H9 (cell line): ENCODE results near the gene SLC7A1. TPM values are rescaled to one million over a fixed set of nuclear protein-coding genes. Genes with fewer than 3 reads are reported as not detected.

Experiments used
- DNase-seq: peaks from one replicate; pipeline ENCODE4 v3.0.0-alpha.2; 2017
- H2AFZ ChIP-seq: one replicate; pipeline ENCODE4 v1.6.1; 2013; ENCODE audit warnings: mild to moderate bottlenecking, low read length, control low read depth, moderate library complexity
- H2AK5ac ChIP-seq: 2 replicates; pipeline ENCODE4 v1.6.1; 2013; ENCODE audit warnings: low read length, control low read depth, mixed read lengths; ENCODE audit not compliant: insufficient read length
- H2BK120ac ChIP-seq: one replicate; pipeline ENCODE4 v1.6.1; 2013; ENCODE audit warnings: low read depth, mild to moderate bottlenecking, low read length, control low read depth, inconsistent platforms; ENCODE audit not compliant: poor library complexity, severe bottlenecking
- H2BK12ac ChIP-seq: 2 replicates; pipeline ENCODE4 v1.6.1; 2013; ENCODE audit warnings: low read length, control low read depth, mixed read lengths, low read depth; ENCODE audit not compliant: insufficient read length
- H2BK15ac ChIP-seq: 2 replicates; pipeline ENCODE4 v1.6.1; 2013; ENCODE audit warnings: low read depth, low read length, control low read depth
- H2BK20ac ChIP-seq: one replicate; pipeline ENCODE4 v1.6.1; 2013; ENCODE audit warnings: low read depth, mild to moderate bottlenecking, low read length, control low read depth, inconsistent platforms; ENCODE audit not compliant: poor library complexity, severe bottlenecking
- H2BK5ac ChIP-seq: 2 replicates; pipeline ENCODE4 v1.6.1; 2013; ENCODE audit warnings: low read length, control low read depth, mixed read lengths; ENCODE audit not compliant: insufficient read length
- H3K14ac ChIP-seq: 2 replicates; pipeline ENCODE4 v1.6.1; 2013; ENCODE audit warnings: low read length, control low read depth; ENCODE audit not compliant: insufficient read depth
- H3K18ac ChIP-seq: 2 replicates; pipeline ENCODE4 v1.6.1; 2013; ENCODE audit warnings: low read depth, mild to moderate bottlenecking, mixed read lengths, low read length, control low read depth; ENCODE audit not compliant: insufficient read length
- H3K23ac ChIP-seq: 2 replicates; pipeline ENCODE4 v1.6.1; 2013; ENCODE audit warnings: low read length, control low read depth, mixed read lengths, low read depth; ENCODE audit not compliant: insufficient read length
- H3K23me2 ChIP-seq: 2 replicates; pipeline ENCODE4 v1.6.1; 2013; ENCODE audit warnings: low read depth, mild to moderate bottlenecking, mixed read lengths, low read length, control low read depth; ENCODE audit not compliant: insufficient read length, poor library complexity, severe bottlenecking
- H3K27ac ChIP-seq: 2 replicates; pipeline ENCODE4 v1.5.1; 2013; ENCODE audit warnings: low read length, control low read depth, mixed read lengths, low read depth; ENCODE audit not compliant: insufficient read length
- H3K27me3 ChIP-seq: 2 replicates; pipeline ENCODE4 v1.6.1; 2013; ENCODE audit warnings: low read length, control low read depth, inconsistent platforms; ENCODE audit not compliant: insufficient read depth
- H3K4ac ChIP-seq: 2 replicates; pipeline ENCODE4 v1.6.1; 2013; ENCODE audit warnings: low read depth, mild to moderate bottlenecking, control low read depth, inconsistent platforms, low read length, moderate library complexity
- H3K4me1 ChIP-seq: 2 replicates; pipeline ENCODE4 v1.6.1; 2013; ENCODE audit warnings: low read length, control low read depth, inconsistent platforms; ENCODE audit not compliant: insufficient read depth
- H3K4me2 ChIP-seq: 2 replicates; pipeline ENCODE4 v1.6.1; 2013; ENCODE audit warnings: low read length, control low read depth, mixed read lengths; ENCODE audit not compliant: insufficient read length, insufficient read depth
- H3K56ac ChIP-seq: 2 replicates; pipeline ENCODE4 v1.6.1; 2013; ENCODE audit warnings: low read depth, mild to moderate bottlenecking, mixed read lengths, low read length, control low read depth; ENCODE audit not compliant: insufficient read length
- H3K79me1 ChIP-seq: 2 replicates; pipeline ENCODE4 v1.6.1; 2013; ENCODE audit warnings: low read depth, mild to moderate bottlenecking, moderate library complexity, low read length, control low read depth, inconsistent platforms; ENCODE audit not compliant: insufficient read depth, poor library complexity, severe bottlenecking
- H3K79me2 ChIP-seq: 2 replicates; pipeline ENCODE4 v1.6.1; 2013; ENCODE audit warnings: low read length, control low read depth, inconsistent platforms; ENCODE audit not compliant: insufficient read depth
- H3K9ac ChIP-seq: 2 replicates; pipeline ENCODE4 v1.6.1; 2013; ENCODE audit warnings: low read length, control low read depth, mixed read lengths; ENCODE audit not compliant: insufficient read length; ENCODE audit errors: extremely low read depth
- H3K9me3 ChIP-seq: one replicate; pipeline ENCODE4 v1.6.1; 2013; ENCODE audit warnings: low read depth, low read length, inconsistent platforms; ENCODE audit not compliant: control insufficient read depth
- H3T11ph ChIP-seq: one replicate; pipeline ENCODE4 v1.6.1; 2013; ENCODE audit warnings: mild to moderate bottlenecking, low read length, control low read depth, inconsistent platforms
- H4K20me1 ChIP-seq: one replicate; pipeline ENCODE4 v1.6.1; 2013; ENCODE audit not compliant: control insufficient read depth, insufficient read length, insufficient read depth
- H4K5ac ChIP-seq: 2 replicates; pipeline ENCODE4 v1.6.1; 2013; ENCODE audit warnings: low read depth, mild to moderate bottlenecking, mixed read lengths, low read length, control low read depth; ENCODE audit not compliant: insufficient read length
- H4K8ac ChIP-seq: replicated peaks from 2 replicates; pipeline ENCODE4 v1.6.1; 2013; ENCODE audit warnings: low read length, control low read depth, mixed read lengths, low read depth; ENCODE audit not compliant: insufficient read length
- H4K91ac ChIP-seq: 2 replicates; pipeline ENCODE4 v1.6.1; 2013; ENCODE audit warnings: low read depth, mild to moderate bottlenecking, moderate library complexity, mixed read lengths, low read length, control low read depth; ENCODE audit not compliant: insufficient read length
- H3K27ac Mint-ChIP-seq, 3 experiments: 2 replicates in 2 of 3; 3 replicates in 1 of 3; pipeline ENCODE4 v1.8.0; 2020 to 2021; ENCODE audit warnings: mixed read lengths in 3 of 3, mild to moderate bottlenecking in 1 of 3, moderate library complexity in 1 of 3
- H3K27me3 Mint-ChIP-seq: 2 replicates; pipeline ENCODE4 v1.8.0; 2021; ENCODE audit warnings: low read depth, mild to moderate bottlenecking, moderate library complexity, mixed read lengths
- H3K36me3 Mint-ChIP-seq, 3 experiments: 2 replicates in 2 of 3; 3 replicates in 1 of 3; pipeline ENCODE4 v1.8.0; 2020 to 2021; ENCODE audit warnings: low read depth in 3 of 3, mixed read lengths in 3 of 3; ENCODE audit not compliant: insufficient read depth in 1 of 3
- H3K4me1 Mint-ChIP-seq, 2 experiments: 2 replicates each; pipeline ENCODE4 v1.8.0; 2020; ENCODE audit warnings: mixed read lengths in 2 of 2
- H3K4me3 Mint-ChIP-seq, 2 experiments: 2 replicates in 1 of 2; 3 replicates in 1 of 2; pipeline ENCODE4 v1.8.0; 2020 to 2021; ENCODE audit warnings: mild to moderate bottlenecking in 2 of 2, mixed read lengths in 2 of 2, moderate library complexity in 1 of 2
- H3K9me3 Mint-ChIP-seq, 2 experiments: 2 replicates in 1 of 2; 3 replicates in 1 of 2; pipeline ENCODE4 v1.8.0; 2020; ENCODE audit warnings: mild to moderate bottlenecking in 2 of 2, mixed read lengths in 2 of 2, moderate library complexity in 1 of 2
- CTCF ChIP-seq: fragments of 200-600 bp; sonication (generic); conservative IDR thresholded peaks from 3 replicates; pipeline ENCODE4 v1.8.0; 2021; ENCODE audit warnings: antibody characterized with exemption, mild to moderate bottlenecking
- WGBS: extraction: QIAGEN DNeasy Blood & Tissue Kit; methylation state at CpG from one replicate; pipeline ENCODE4 v1.1.7; 2013; ENCODE audit warnings: missing lambda C conversion rate, low lambda C conversion rate, mixed read lengths; ENCODE audit not compliant: insufficient read length; ENCODE audit errors: extremely low coverage; 5-methylcytosine and 5-hydroxymethylcytosine counted together
- total RNA-seq: library from RNA; stranded (reverse); gene quantifications from 2 replicates; pipeline ENCODE4 v1.2.1, GENCODE V29; 2021

The SLC7A1 gene
- total RNA-seq, 1 experiment from 2014 or later, result 109 TPM

DNA sequence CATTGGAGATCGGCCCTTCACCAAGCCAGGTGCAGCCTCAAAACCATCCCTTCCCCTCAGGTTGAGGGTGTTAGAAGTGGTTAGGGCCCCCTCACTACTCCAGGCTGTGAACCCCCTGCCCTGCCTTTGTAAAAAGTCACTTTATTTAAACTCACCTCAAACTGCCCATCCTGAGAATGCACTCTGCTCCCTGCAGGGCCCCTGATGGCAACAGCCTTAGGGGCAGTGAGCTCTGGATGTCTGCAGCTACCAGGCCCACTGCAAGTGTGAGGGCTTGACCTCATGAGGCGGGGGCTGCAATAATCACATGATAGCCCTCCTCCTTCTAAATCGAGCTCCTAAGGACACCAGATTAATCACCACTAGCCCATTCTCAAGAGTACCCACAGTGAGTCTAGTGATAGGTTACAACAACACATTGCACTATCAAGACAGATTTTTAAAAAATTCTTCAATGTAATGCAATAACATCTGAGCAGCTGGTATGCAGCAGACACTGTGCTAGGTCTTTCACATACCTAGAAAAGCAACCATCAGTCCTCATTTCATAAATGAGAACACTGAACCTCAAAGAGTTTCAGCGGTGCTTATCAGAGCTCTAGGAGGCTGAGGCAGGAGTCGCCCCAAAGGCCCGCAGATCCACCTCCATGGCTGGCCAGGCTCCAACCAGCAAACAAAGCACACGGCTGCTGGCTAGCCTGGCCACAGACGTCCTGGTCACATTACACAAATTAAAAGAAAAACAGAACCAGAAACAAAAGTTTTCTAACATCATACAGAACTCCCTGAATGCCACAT lies 26.0 kb downstream of the SLC7A1 start:
- H3K4me3 Mint-ChIP-seq, result no peak overlapping the region; a peak in 1 of 5 replicates
- H3K27me3 Mint-ChIP-seq, result no peaks in the 10 kb centered on the region
- Histone ChIP-seq H2BK12ac (no peak overlapping the region), H3K79me1 (peaks cover 19% of the 10 kb centered on the region), H2AFZ (no peak overlapping the region), H3K23ac (no peak overlapping the region), H4K91ac (no peak overlapping the region), H2BK120ac (no peak overlapping the region), H2BK5ac (no peak overlapping the region), H3K56ac (no peak overlapping the region), H3K9me3 (no peaks in the 10 kb centered on the region), H3K27ac (no peak overlapping the region), H3T11ph (no peak overlapping the region), H3K4me1 (peaks cover 14% of the 10 kb centered on the region), H3K14ac (no peak overlapping the region; the same call in 1 of the 2 replicates), H2BK15ac (no peak overlapping the region), H4K5ac (no peak overlapping the region), H3K9ac (no peak overlapping the region), H3K27me3 (no peaks in the 10 kb centered on the region), H4K20me1 (no peaks in the 10 kb centered on the region), H4K8ac (no peak overlapping the region), H3K23me2 (no peaks in the 10 kb centered on the region), H2BK20ac (no peak overlapping the region), H2AK5ac (no peak overlapping the region), H3K4me2 (no peak overlapping the region), H3K4ac (no peak overlapping the region), H3K18ac (no peak overlapping the region), H3K79me2 (peaks cover 79% of the 10 kb centered on the region)
- H3K36me3 Mint-ChIP-seq, result peaks cover 0 to 8% (median 2%) of the 10 kb centered on the region in 3 experiments; a peak in 3 of 7 replicates
- no peak for TF ChIP-seq CTCF
- no peak for DNase-seq
- H3K4me1 Mint-ChIP-seq, result peaks cover 71 to 75% of the 10 kb centered on the region in 2 experiments
- H3K9me3 Mint-ChIP-seq, result no peaks in the 10 kb centered on the region; a peak in 1 of 5 replicates
- H3K27ac Mint-ChIP-seq, result peak overlapping the region; percentile 50 to 86 (median 73); a peak in 6 of 7 replicates
- WGBS, result no CpG with 5 or more reads among the region's 8 CpGs
